ENCODE data around the gene MAMDC2. TPM values are rescaled to one million over a fixed set of nuclear protein-coding genes. Genes with fewer than 3 reads are reported as not detected.
"Not testable (repeated sequence)": the region's sequence is repeated elsewhere in the genome, so short reads cannot be mapped to it uniquely, and the experiment has no call there.

MAMDC2 gene
- polyA plus RNA-seq, 3 donors from 2014 or later: 0.22 to 0.81 TPM; not detected in 1

- Mint-ChIP-seq H3K4me1 (no peaks in the 10 kb centered on the region), H3K27ac (no peak overlapping the region), H3K4me3 (no peak overlapping the region), H3K27me3 (ENCODE audit: low read depth in 3 of 3) (peaks cover 0 to 7% (median 4%) of the 10 kb centered on the region in 3 donors), H3K9me3 (peaks cover 0 to 13% (median 3%) of the 10 kb centered on the region in 6 donors), H3K36me3 (no peaks in the 10 kb centered on the region)
- no peak for DNase-seq
Observed at GRCh38 chr9:70195456-70195855, 151.8 kb downstream of the MAMDC2 start.

DNA sequence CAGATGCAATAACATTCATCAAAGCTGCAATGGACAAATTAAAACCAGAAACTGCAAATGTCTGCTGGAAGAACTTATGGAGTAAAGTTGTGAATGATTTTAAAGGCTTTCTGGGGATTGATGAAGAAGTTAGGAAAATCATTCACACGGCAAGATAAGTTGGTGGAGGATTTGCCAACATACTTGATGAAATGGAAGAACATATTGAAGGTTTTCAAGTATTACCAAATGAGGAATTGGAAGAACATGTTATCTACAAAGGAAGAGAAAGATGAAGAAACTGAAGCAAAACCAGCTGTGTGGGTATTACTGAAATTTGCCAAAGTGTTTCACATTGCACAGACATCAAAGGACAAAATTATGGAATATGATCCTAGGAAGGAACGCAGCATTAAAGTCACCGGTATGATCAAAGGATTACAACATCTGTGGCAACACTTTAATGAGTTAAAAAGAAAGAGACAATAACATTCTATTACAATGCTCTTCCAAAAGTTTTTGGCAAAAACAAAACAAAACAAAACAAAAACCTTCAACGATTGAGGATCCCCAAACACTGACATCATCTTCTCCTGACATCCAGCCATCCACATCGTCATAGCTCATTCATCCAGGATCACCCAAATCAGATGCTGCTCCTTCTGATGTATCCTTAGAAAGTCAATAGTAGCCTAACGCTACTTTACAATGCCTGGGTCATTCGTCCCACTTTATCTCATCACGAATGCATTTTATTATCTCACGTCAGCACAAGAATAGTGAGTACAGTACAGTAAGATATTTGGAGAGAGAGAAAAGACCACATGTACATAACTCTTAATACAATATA, 153.8 kb downstream of the MAMDC2 start:
- no peaks in the 10 kb centered on the region for H3K4me1 Mint-ChIP-seq
- H3K9me3 Mint-ChIP-seq: peaks cover 0 to 10% (median 2%) of the 10 kb centered on the region in 6 donors
- H3K27ac Mint-ChIP-seq: no peak overlapping the region
- H3K36me3 Mint-ChIP-seq: no peaks in the 10 kb centered on the region
- DNase-seq: no peak
- H3K4me3 Mint-ChIP-seq: no peak overlapping the region
- peaks cover 0 to 7% (median 0%) of the 10 kb centered on the region in 3 donors for H3K27me3 Mint-ChIP-seq (ENCODE audit: low read depth in 3 of 3)

GRCh38 chr9:70204743-70205142, 161.1 kb downstream of the MAMDC2 start:
- DNase-seq; H3K36me3 Mint-ChIP-seq; H3K27me3 Mint-ChIP-seq (ENCODE audit: low read depth in 3 of 3); H3K4me3 Mint-ChIP-seq; H3K27ac Mint-ChIP-seq; H3K4me1 Mint-ChIP-seq: not testable (repeated sequence)
- H3K9me3 Mint-ChIP-seq: peaks cover 12 to 30% (median 22%) of the 10 kb centered on the region in 6 donors

DNA sequence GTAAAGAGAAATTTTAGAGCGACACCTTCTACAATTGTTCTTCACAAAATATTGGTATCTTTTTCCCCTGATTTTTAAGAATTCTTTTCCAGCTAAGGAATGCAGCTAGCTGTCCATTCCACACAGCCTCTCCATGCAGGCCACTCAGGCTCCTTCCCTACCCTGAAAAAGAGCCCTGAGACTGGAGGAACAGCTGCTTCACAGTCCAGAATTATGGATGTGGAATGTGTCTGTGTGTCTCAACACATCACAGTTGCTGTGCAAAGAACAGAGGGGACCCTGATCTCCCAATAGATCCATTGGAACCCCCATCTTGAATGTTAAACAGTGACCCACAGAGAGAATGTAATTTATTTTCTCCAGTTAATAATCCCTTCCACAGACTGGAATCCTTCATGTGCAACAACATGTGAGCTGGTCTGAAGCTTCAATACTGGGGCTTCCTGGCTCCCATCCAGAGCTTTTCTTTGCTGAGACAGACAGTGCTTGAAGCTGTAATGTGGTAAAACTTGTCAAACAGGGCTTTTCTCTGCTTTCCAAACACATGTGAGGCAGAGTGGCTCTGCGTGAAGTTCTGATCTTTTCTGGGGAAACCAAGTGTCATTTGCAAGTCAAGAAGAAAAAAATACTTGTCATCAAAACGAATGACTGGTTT, 161.8 kb downstream of the MAMDC2 start:
- Mint-ChIP-seq H3K4me1 (no peaks in the 10 kb centered on the region), H3K36me3 (no peaks in the 10 kb centered on the region), H3K4me3 (no peak overlapping the region), H3K9me3 (peaks cover 14 to 37% (median 26%) of the 10 kb centered on the region in 6 donors), H3K27me3 (ENCODE audit: low read depth in 3 of 3) (peaks cover 0 to 4% (median 1%) of the 10 kb centered on the region in 3 donors), H3K27ac (no peak overlapping the region)
- DNase-seq: no peak

DNA sequence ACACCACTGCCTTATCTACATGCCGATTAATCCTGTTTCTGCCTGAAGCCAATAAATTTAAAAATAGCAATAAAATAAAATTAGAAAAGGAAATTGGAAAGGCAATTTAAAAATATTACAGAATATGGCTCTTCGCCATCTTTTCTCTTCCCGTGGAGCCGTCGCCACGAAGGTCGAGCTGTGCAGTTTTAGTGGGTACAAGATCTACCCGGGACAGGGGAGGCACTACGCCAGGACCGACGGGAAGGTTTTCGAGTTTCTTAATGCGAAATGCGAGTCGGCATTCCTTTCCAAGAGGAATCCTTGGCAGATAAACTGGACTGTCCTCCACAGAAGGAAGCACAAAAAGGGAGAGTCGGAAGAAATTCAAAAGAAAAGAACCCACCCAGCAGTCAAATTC, 173.4 kb downstream of the MAMDC2 start:
- Mint-ChIP-seq H3K9me3 (peaks cover 0 to 15% (median 7%) of the 10 kb centered on the region in 6 donors), H3K27ac (no peak overlapping the region), H3K4me1 (no peaks in the 10 kb centered on the region), H3K36me3 (peaks cover 15 to 17% (median 17%) of the 10 kb centered on the region in 3 donors), H3K4me3 (no peak overlapping the region), H3K27me3 (ENCODE audit: low read depth in 3 of 3) (no peaks in the 10 kb centered on the region)
- DNase-seq: no peak

GRCh38 chr9:70218767-70219166, 175.1 kb downstream of the MAMDC2 start:
- H3K4me3 Mint-ChIP-seq: no peak overlapping the region
- peaks cover 0 to under 1% (median 0%) of the 10 kb centered on the region in 6 donors for H3K9me3 Mint-ChIP-seq
- no peak for DNase-seq
- no peaks in the 10 kb centered on the region for H3K27me3 Mint-ChIP-seq (ENCODE audit: low read depth in 3 of 3)
- no peak overlapping the region for H3K27ac Mint-ChIP-seq
- no peaks in the 10 kb centered on the region for H3K4me1 Mint-ChIP-seq
- peaks cover 9 to 13% (median 11%) of the 10 kb centered on the region in 3 donors for H3K36me3 Mint-ChIP-seq

DNA sequence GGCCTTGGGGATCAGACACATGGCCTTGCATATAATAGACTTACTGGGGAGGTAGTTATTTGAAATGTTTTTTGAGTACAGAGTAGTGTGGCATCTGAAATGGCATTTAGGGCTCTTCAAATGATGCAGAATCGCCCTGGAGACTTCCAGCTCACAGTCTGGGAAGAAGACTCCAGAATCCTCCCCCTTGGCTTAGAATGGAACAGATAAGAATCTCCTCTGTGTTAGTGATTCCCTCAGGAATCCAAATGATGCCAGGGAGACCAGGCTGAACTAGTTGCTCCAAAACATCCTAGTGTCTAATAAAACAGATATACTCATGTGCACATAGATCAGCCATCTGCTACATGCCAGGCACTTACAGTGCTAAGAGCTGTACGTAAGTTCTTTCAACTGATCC, 176.6 kb downstream of the MAMDC2 start:
- H3K4me1 Mint-ChIP-seq: no peaks in the 10 kb centered on the region
- no peaks in the 10 kb centered on the region for H3K36me3 Mint-ChIP-seq
- no peak overlapping the region for H3K27ac Mint-ChIP-seq
- H3K27me3 Mint-ChIP-seq (ENCODE audit: low read depth in 3 of 3): no peaks in the 10 kb centered on the region
- no peak overlapping the region for H3K4me3 Mint-ChIP-seq
- no peak for DNase-seq
- H3K9me3 Mint-ChIP-seq: no peaks in the 10 kb centered on the region

- no peak for DNase-seq
- H3K4me3 Mint-ChIP-seq: no peak overlapping the region
- H3K27me3 Mint-ChIP-seq (ENCODE audit: low read depth in 3 of 3): no peaks in the 10 kb centered on the region
- no peak overlapping the region for H3K27ac Mint-ChIP-seq
- no peaks in the 10 kb centered on the region for H3K4me1 Mint-ChIP-seq
- H3K9me3 Mint-ChIP-seq: no peaks in the 10 kb centered on the region
- H3K36me3 Mint-ChIP-seq: no peaks in the 10 kb centered on the region
Observed at GRCh38 chr9:70222354-70222753, 178.7 kb downstream of the MAMDC2 start.

DNA sequence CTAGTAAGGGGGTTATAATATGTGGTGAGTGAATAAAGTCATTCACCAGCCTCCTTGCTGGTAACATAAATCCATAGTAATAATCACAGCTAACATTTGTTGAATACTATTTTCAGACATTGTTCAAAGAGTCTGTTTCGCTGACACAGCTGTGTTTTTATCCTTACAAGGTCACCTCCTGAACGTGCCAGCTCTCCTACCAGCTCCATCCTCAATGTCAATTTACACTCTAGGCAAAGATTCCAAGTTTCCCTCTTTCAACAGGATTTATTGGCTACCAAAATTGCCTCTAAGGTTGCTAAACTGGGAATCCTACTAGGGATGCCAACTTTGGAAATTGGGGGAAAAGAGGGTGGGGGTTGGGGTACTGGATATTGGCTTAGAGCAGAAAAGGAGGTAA, 184.5 kb downstream of the MAMDC2 start:
- H3K27me3 Mint-ChIP-seq (ENCODE audit: low read depth in 3 of 3): peaks cover 0 to 2% (median 0%) of the 10 kb centered on the region in 3 donors
- no peaks in the 10 kb centered on the region for H3K4me1 Mint-ChIP-seq
- DNase-seq: no peak
- no peaks in the 10 kb centered on the region for H3K9me3 Mint-ChIP-seq
- H3K36me3 Mint-ChIP-seq: no peaks in the 10 kb centered on the region
- H3K4me3 Mint-ChIP-seq: no peak overlapping the region
- H3K27ac Mint-ChIP-seq: no peak overlapping the region

GRCh38 chr9:70228611-70229010, 185.0 kb downstream of the MAMDC2 start:
- DNase-seq: no peak
- Mint-ChIP-seq H3K4me3 (no peak overlapping the region), H3K4me1 (no peaks in the 10 kb centered on the region), H3K27ac (no peak overlapping the region), H3K27me3 (ENCODE audit: low read depth in 3 of 3) (peaks cover 0 to 2% (median 0%) of the 10 kb centered on the region in 3 donors), H3K36me3 (peaks cover 0 to 1% (median 0%) of the 10 kb centered on the region in 3 donors), H3K9me3 (peaks cover 0 to under 1% (median 0%) of the 10 kb centered on the region in 6 donors)

GRCh38 chr9:70229026-70229425, 185.4 kb downstream of the MAMDC2 start:
- no peak for DNase-seq
- peaks cover 0 to 5% (median 0%) of the 10 kb centered on the region in 3 donors for H3K36me3 Mint-ChIP-seq
- no peak overlapping the region for H3K27ac Mint-ChIP-seq
- no peak overlapping the region for H3K4me3 Mint-ChIP-seq
- H3K9me3 Mint-ChIP-seq: peaks cover 0 to 1% (median 0%) of the 10 kb centered on the region in 6 donors
- H3K4me1 Mint-ChIP-seq: no peaks in the 10 kb centered on the region
- H3K27me3 Mint-ChIP-seq (ENCODE audit: low read depth in 3 of 3): peaks cover 0 to 2% (median 0%) of the 10 kb centered on the region in 3 donors

GRCh38 chr9:70229579-70229978, 185.9 kb downstream of the MAMDC2 start:
- Mint-ChIP-seq H3K4me3 (no peak overlapping the region), H3K27ac (no peak overlapping the region), H3K4me1 (no peaks in the 10 kb centered on the region), H3K9me3 (peaks cover 0 to 1% (median 0%) of the 10 kb centered on the region in 6 donors), H3K36me3 (peaks cover 0 to 5% (median 0%) of the 10 kb centered on the region in 3 donors), H3K27me3 (ENCODE audit: low read depth in 3 of 3) (peaks cover 0 to 2% (median 0%) of the 10 kb centered on the region in 3 donors)
- DNase-seq: no peak

- no peak for DNase-seq
- peaks cover 0 to 5% (median 4%) of the 10 kb centered on the region in 3 donors for H3K27me3 Mint-ChIP-seq (ENCODE audit: low read depth in 3 of 3)
- H3K27ac Mint-ChIP-seq: no peak overlapping the region
- no peak overlapping the region for H3K4me3 Mint-ChIP-seq
- H3K4me1 Mint-ChIP-seq: no peaks in the 10 kb centered on the region
- H3K9me3 Mint-ChIP-seq: peaks cover 0 to 1% (median 0%) of the 10 kb centered on the region in 6 donors
- peaks cover 0 to 6% (median 5%) of the 10 kb centered on the region in 3 donors for H3K36me3 Mint-ChIP-seq
Observed at GRCh38 chr9:70232476-70232875, 188.8 kb downstream of the MAMDC2 start.

- H3K27me3 Mint-ChIP-seq (ENCODE audit: low read depth in 3 of 3); H3K36me3 Mint-ChIP-seq; H3K4me3 Mint-ChIP-seq; H3K9me3 Mint-ChIP-seq; H3K27ac Mint-ChIP-seq; H3K4me1 Mint-ChIP-seq; DNase-seq: not testable (repeated sequence)
Observed at GRCh38 chr9:70234208-70234607, 190.6 kb downstream of the MAMDC2 start.

All from immature natural killer cell (primary cell).